Brain microvascular endothelial cell (primary cell): ENCODE data around the gene CGN.

ENCODE experiments used
- DNase-seq: peaks from one replicate; pipeline ENCODE4 v3.0.0-alpha.2; 2020
- H3K27ac ChIP-seq: fragments of 250-450 bp; sonication (Bioruptor Pico); 2 replicates; pipeline ENCODE4 v1.5.1; 2020; ENCODE audit warnings: mild to moderate bottlenecking, moderate library complexity
- H3K27me3 ChIP-seq: fragments of 250-450 bp; sonication (Bioruptor Pico); replicated peaks from 2 replicates; pipeline ENCODE4 v1.5.1; 2020; ENCODE audit warnings: mild to moderate bottlenecking
- H3K36me3 ChIP-seq: fragments of 250-450 bp; sonication (Bioruptor Pico); replicated peaks from 2 replicates; pipeline ENCODE4 v1.5.1; 2020; ENCODE audit warnings: mild to moderate bottlenecking
- H3K4me3 ChIP-seq: 2 replicates; pipeline ENCODE4 v1.5.1; 2011; ENCODE audit warnings: low read depth, mild to moderate bottlenecking, control low read depth, low read length, moderate library complexity
- in situ Hi-C: cut with HindIII; loops from 2 replicates; pipeline ENCODE4 v1.10.0; 2017; ENCODE audit warnings: low sequenced_read_pairs, low pct_ligation_motif_present
- TF ChIP-seq, protein P1 (sequence below): IDR thresholded peaks from 2 replicates; pipeline ENCODE4 v1.5.1; 2011; ENCODE audit warnings: low read depth, mild to moderate bottlenecking, moderate library complexity, low read length, control low read depth, inconsistent platforms; ENCODE audit errors: missing control alignments

The CGN gene

DNA sequence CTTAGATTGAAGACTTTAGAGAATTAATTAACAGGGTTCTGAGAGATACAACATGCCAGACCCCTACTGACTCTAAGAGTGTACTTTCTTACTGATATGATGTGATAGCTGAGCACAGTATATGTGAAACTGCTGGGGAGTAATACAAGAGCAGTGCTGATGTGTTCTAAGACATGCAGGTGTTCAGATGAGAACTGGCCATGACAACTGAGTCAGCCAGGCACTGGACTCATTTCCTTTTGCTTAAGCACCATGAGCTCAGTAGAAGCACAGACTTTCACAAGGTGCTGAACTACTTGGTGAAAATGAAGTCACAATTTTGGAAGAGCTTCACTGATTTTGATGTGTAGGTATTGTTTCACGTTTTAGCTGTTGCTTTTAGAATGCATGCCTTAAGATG lies 36.0 kb upstream of the CGN start:
- in situ Hi-C loops, result no loop called here
- Histone ChIP-seq H3K27ac (no peak overlapping the region), H3K27me3 (no peaks in the 10 kb centered on the region), H3K4me3 (no peak overlapping the region), H3K36me3 (no peaks in the 10 kb centered on the region)
- TF ChIP-seq, protein P1, sequence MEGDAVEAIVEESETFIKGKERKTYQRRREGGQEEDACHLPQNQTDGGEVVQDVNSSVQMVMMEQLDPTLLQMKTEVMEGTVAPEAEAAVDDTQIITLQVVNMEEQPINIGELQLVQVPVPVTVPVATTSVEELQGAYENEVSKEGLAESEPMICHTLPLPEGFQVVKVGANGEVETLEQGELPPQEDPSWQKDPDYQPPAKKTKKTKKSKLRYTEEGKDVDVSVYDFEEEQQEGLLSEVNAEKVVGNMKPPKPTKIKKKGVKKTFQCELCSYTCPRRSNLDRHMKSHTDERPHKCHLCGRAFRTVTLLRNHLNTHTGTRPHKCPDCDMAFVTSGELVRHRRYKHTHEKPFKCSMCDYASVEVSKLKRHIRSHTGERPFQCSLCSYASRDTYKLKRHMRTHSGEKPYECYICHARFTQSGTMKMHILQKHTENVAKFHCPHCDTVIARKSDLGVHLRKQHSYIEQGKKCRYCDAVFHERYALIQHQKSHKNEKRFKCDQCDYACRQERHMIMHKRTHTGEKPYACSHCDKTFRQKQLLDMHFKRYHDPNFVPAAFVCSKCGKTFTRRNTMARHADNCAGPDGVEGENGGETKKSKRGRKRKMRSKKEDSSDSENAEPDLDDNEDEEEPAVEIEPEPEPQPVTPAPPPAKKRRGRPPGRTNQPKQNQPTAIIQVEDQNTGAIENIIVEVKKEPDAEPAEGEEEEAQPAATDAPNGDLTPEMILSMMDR, result no peak
- DNase-seq, result no peak

DNA sequence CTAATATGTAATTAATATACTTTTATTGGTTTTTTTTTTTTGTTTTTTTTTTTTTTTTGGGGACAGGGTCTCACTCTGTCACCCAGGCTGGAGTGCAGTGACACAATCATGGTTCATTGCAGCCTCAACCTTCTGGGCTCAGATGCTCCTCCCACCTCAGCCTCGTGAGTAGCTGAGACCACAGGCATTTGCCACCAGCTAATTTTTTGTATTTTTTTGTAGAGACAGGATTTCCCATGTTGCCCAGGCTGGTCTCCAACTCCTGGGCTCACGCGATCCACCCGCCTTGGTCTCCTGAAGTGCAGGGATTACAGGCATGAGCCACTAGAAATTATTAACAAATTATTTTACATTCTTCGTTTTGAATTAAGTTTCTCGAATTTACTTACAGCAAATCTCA lies 35.1 kb upstream of the CGN start:
- TF ChIP-seq, protein P1, result no peak
- no peak for DNase-seq

DNA sequence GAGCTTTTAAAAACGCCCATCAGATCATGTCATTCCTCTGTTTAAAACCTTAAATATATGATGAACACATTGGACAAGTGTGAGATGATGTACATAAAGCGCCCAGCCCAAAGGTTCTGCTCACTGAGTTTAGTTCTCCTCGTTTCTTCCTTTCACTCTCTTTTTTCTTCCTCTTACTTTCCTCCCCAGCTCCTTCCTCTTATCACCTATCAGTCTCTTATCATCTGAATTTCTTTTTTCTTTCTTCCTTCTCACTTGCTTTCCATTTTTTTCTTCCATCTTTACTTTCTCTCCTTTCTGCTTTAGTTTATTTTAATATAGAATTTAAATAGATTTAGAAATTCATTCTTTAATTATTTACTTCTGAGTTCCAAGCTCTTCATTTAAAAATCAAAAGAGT lies 34.1 kb upstream of the CGN start:
- no peak for DNase-seq
- in situ Hi-C loops, result no loop called here
- H3K27ac ChIP-seq, result no peak overlapping the region
- H3K4me3 ChIP-seq, result no peak overlapping the region
- TF ChIP-seq, protein P1, result no peak
- no peaks in the 10 kb centered on the region for H3K36me3 ChIP-seq
- H3K27me3 ChIP-seq, result no peaks in the 10 kb centered on the region

More for the DNA sequence above, 35.1 kb upstream of the CGN start:
- Histone ChIP-seq H3K36me3 (no peaks in the 10 kb centered on the region), H3K27me3 (no peaks in the 10 kb centered on the region), H3K4me3 (no peak overlapping the region), H3K27ac (no peak overlapping the region)
- in situ Hi-C loops, result no loop called here

DNA sequence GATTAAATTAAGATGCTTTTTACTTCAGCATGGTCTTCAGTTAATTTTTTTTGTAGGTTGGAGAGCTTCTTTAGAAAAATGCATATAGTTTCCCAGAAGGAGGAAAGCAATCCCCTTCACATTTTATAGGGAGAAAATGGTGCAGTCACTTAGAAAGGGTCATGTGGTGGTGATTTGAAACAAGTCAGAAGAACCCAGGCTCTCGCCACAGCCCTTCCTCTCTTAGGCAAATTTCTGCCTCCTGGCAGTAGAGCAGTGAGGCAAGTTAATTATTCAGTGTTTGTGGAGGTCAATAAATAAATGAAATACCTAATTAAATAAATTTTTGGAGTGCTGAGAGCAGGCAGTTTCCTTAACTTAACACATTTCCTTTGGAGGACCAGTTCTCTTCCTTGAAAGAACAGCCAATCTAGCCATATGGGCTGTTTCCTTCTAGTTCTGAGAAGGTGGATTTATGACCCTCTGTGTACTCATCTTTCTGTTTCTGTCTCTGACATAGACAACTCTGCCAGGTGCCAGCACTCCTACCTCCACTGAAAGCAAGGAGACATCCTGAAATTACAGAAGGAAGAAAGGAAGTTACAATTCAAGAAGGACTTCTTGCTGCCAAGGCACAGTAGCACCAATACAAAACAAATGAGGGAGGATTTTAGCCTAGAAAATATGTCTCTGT lies 32.9 kb upstream of the CGN start:
- no peaks in the 10 kb centered on the region for H3K36me3 ChIP-seq
- no peak overlapping the region for H3K4me3 ChIP-seq
- DNase-seq, result no peak
- in situ Hi-C loops, result no loop called here
- TF ChIP-seq, protein P1, result no peak
- H3K27ac ChIP-seq, result no peak overlapping the region
- H3K27me3 ChIP-seq, result no peaks in the 10 kb centered on the region

DNA sequence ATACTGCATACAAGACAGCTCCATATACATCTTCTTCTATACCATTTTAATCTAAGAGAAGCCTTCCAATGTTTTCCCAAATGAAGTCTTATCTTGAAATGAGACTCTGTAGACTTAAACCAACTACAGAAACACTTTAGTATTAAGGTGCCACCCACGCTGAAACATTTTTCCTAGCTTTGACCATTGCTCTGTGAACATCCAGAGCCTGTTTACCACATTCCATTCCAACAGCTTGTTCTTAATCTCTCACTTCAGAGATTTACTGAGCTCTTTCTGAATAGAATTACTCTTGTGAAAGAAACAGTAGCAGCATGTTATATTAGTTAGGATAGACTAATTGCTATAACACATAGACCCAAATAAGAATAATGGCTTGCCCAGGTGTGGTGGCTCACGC lies 32.3 kb upstream of the CGN start:
- Histone ChIP-seq H3K4me3 (no peak overlapping the region), H3K27me3 (no peaks in the 10 kb centered on the region), H3K36me3 (no peaks in the 10 kb centered on the region), H3K27ac (no peak overlapping the region)
- in situ Hi-C loops, result no loop called here
- no peak for DNase-seq
- TF ChIP-seq, protein P1, result no peak

DNA sequence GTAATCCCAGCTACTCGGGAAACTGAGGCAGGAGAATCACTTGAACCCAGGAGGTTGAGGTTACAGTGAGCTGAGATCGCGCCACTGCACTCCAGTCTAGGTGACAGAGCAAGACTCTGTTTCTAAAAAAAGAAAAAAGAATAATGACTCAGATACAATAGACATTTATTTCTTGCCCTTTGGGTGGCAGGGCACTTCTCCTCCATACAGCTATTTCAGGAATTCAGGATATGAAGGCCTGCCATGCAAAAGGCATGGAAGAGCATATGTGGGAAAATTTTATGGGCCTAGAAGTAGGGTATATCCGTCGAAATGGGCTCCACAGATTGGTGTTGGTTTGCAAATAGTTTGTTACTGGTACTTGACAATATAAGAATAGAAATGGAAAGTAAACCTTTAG lies 31.7 kb upstream of the CGN start:
- Histone ChIP-seq H3K4me3 (no peak overlapping the region), H3K27me3 (no peaks in the 10 kb centered on the region), H3K36me3 (no peaks in the 10 kb centered on the region), H3K27ac (no peak overlapping the region)
- in situ Hi-C loops, result no loop called here
- TF ChIP-seq, protein P1, result no peak
- DNase-seq, result no peak
